Measurements from ENCODE around the gene TADA2B.

The TADA2B gene

GRCh38 chr4:7066493-7066892 is 23.3 kb downstream of the TADA2B start:
- H4K5ac ChIP-seq (ENCODE audit: low read length), result no peak overlapping the region
- no peak overlapping the region for H2BK120ac ChIP-seq (ENCODE audit: low read depth, low read length)
- H2BK5ac ChIP-seq (ENCODE audit: low read length), result no peak overlapping the region
- peak overlapping the region; percentile 90 for H3K23ac ChIP-seq (ENCODE audit: low read length)
- H3K79me1 ChIP-seq (ENCODE audit: low read length), result peaks cover 13% of the 10 kb centered on the region
- H3K4me2 ChIP-seq (ENCODE audit: low read length), result peak overlapping the region; percentile 34
- no peaks in the 10 kb centered on the region for H3K27me3 ChIP-seq (ENCODE audit: insufficient read depth, low read length, poor library complexity)
- H3K9ac ChIP-seq (ENCODE audit: low read length), result peak overlapping the region; percentile 94
- no peak for DNase-seq
- WGBS (ENCODE audit: extremely low coverage, insufficient coverage, low lambda C conversion rate), result no CpG with 5 or more reads among the region's 4 CpGs
- no peak overlapping the region for H3K27ac ChIP-seq (ENCODE audit: low read depth, low read length)
- H3K36me3 ChIP-seq (ENCODE audit: control insufficient read depth, insufficient read depth, low read length), result peaks cover 10% of the 10 kb centered on the region
- peaks cover 4% of the 10 kb centered on the region for H3K4me1 ChIP-seq (ENCODE audit: control insufficient read depth, low read depth, low read length)
- no peak overlapping the region for H4K8ac ChIP-seq (ENCODE audit: low read depth, low read length)
- H2BK15ac ChIP-seq (replicated peaks; ENCODE audit: low read depth), result no peak overlapping the region
- H3K4me3 ChIP-seq (ENCODE audit: low read length), result no peak overlapping the region
- no peak overlapping the region for H3K56ac ChIP-seq (ENCODE audit: low read length)
- no peak overlapping the region for H3K18ac ChIP-seq (ENCODE audit: low read length)
- no peak overlapping the region for H3K4ac ChIP-seq (ENCODE audit: low read depth, low read length)
- H2AK5ac ChIP-seq (ENCODE audit: low read length), result no peak overlapping the region
- peaks cover 18% of the 10 kb centered on the region for H3K79me2 ChIP-seq (ENCODE audit: control insufficient read depth, insufficient read depth, low read length)

GRCh38 chr4:7067126-7067451 is 23.9 kb downstream of the TADA2B start:
- Histone ChIP-seq H3K18ac (ENCODE audit: low read length) (no peak overlapping the region), H3K4me2 (ENCODE audit: low read length) (peak overlapping the region; percentile 97)

GRCh38 chr4:7067452-7068278 is 24.5 kb downstream of the TADA2B start, which contains the start of gene GRPEL1:
Gene GRPEL1 (minus strand): TSS chr4:7068064. CDS start chr4:7068032, 32 bp downstream.
- peak within 1 kb of the TSS; percentile 51 for H3K18ac ChIP-seq (ENCODE audit: low read length)
- no peak within 1 kb of the TSS for H4K8ac ChIP-seq (ENCODE audit: low read depth, low read length)
- peaks cover 4% of the 10 kb centered on the region for H3K4me1 ChIP-seq (ENCODE audit: control insufficient read depth, low read depth, low read length)
- peak within 1 kb of the TSS; percentile 66 for H3K23ac ChIP-seq (ENCODE audit: low read length)
- H3K36me3 ChIP-seq (ENCODE audit: control insufficient read depth, insufficient read depth, low read length), result peaks cover 5% of the 10 kb centered on the region
- no peak within 1 kb of the TSS for H2AK5ac ChIP-seq (ENCODE audit: low read length)
- H2BK120ac ChIP-seq (ENCODE audit: low read depth, low read length), result no peak within 1 kb of the TSS
- no peak within 1 kb of the TSS for H2BK15ac ChIP-seq (replicated peaks; ENCODE audit: low read depth)
- H3K9ac ChIP-seq (ENCODE audit: low read length), result peak within 1 kb of the TSS; percentile 94
- H4K5ac ChIP-seq (ENCODE audit: low read length), result no peak within 1 kb of the TSS
- H3K27ac ChIP-seq (ENCODE audit: low read depth, low read length), result no peak within 1 kb of the TSS
- peaks cover 18% of the 10 kb centered on the region for H3K79me2 ChIP-seq (ENCODE audit: control insufficient read depth, insufficient read depth, low read length)
- H3K79me1 ChIP-seq (ENCODE audit: low read length), result peaks cover 13% of the 10 kb centered on the region
- no CpG with 5 or more reads among the region's 81 CpGs for WGBS (ENCODE audit: extremely low coverage, insufficient coverage, low lambda C conversion rate)
- H3K4ac ChIP-seq (ENCODE audit: low read depth, low read length), result peak within 1 kb of the TSS; percentile 49
- H3K56ac ChIP-seq (ENCODE audit: low read length), result peak within 1 kb of the TSS; percentile 95
- H3K27me3 ChIP-seq (ENCODE audit: insufficient read depth, low read length, poor library complexity), result no peaks in the 10 kb centered on the region
- DNase-seq, result peak; percentile 100
- peak within 1 kb of the TSS; percentile 97 for H3K4me2 ChIP-seq (ENCODE audit: low read length)
- H2BK5ac ChIP-seq (ENCODE audit: low read length), result no peak within 1 kb of the TSS
- H3K4me3 ChIP-seq (ENCODE audit: low read length), result peak within 1 kb of the TSS; percentile 88

More at GRCh38 chr4:7067126-7067451, 23.9 kb downstream of the TADA2B start:
- peaks cover 13% of the 10 kb centered on the region for H3K79me1 ChIP-seq (ENCODE audit: low read length)
- H3K4ac ChIP-seq (ENCODE audit: low read depth, low read length), result no peak overlapping the region
- H2BK120ac ChIP-seq (ENCODE audit: low read depth, low read length), result no peak overlapping the region
- H3K79me2 ChIP-seq (ENCODE audit: control insufficient read depth, insufficient read depth, low read length), result peaks cover 18% of the 10 kb centered on the region
- H2BK15ac ChIP-seq (replicated peaks; ENCODE audit: low read depth), result no peak overlapping the region
- H3K27ac ChIP-seq (ENCODE audit: low read depth, low read length), result no peak overlapping the region
- H4K5ac ChIP-seq (ENCODE audit: low read length), result no peak overlapping the region
- H2AK5ac ChIP-seq (ENCODE audit: low read length), result no peak overlapping the region
- H3K4me1 ChIP-seq (ENCODE audit: control insufficient read depth, low read depth, low read length), result peaks cover 4% of the 10 kb centered on the region
- no peak for DNase-seq
- H4K8ac ChIP-seq (ENCODE audit: low read depth, low read length), result no peak overlapping the region
- peak overlapping the region; percentile 94 for H3K9ac ChIP-seq (ENCODE audit: low read length)
- peak overlapping the region; percentile 66 for H3K23ac ChIP-seq (ENCODE audit: low read length)
- H3K56ac ChIP-seq (ENCODE audit: low read length), result peak overlapping the region; percentile 95
- H3K36me3 ChIP-seq (ENCODE audit: control insufficient read depth, insufficient read depth, low read length), result peaks cover 5% of the 10 kb centered on the region
- no CpG with 5 or more reads among the region's 13 CpGs for WGBS (ENCODE audit: extremely low coverage, insufficient coverage, low lambda C conversion rate)
- H3K27me3 ChIP-seq (ENCODE audit: insufficient read depth, low read length, poor library complexity), result no peaks in the 10 kb centered on the region
- no peak overlapping the region for H2BK5ac ChIP-seq (ENCODE audit: low read length)
- peak overlapping the region; percentile 88 for H3K4me3 ChIP-seq (ENCODE audit: low read length)

- Histone ChIP-seq H4K5ac (ENCODE audit: low read length) (no peak overlapping the region), H3K79me1 (ENCODE audit: low read length) (peaks cover 13% of the 10 kb centered on the region), H3K23ac (ENCODE audit: low read length) (no peak overlapping the region), H2BK120ac (ENCODE audit: low read depth, low read length) (no peak overlapping the region), H3K4me1 (ENCODE audit: control insufficient read depth, low read depth, low read length) (peaks cover 4% of the 10 kb centered on the region), H3K27ac (ENCODE audit: low read depth, low read length) (no peak overlapping the region), H3K4ac (ENCODE audit: low read depth, low read length) (no peak overlapping the region), H3K9ac (ENCODE audit: low read length) (peak overlapping the region; percentile 80), H3K4me2 (ENCODE audit: low read length) (peak overlapping the region; percentile 80), H3K4me3 (ENCODE audit: low read length) (peak overlapping the region; percentile 54), H2BK5ac (ENCODE audit: low read length) (no peak overlapping the region), H2BK15ac (replicated peaks; ENCODE audit: low read depth) (no peak overlapping the region), H3K56ac (ENCODE audit: low read length) (peak overlapping the region; percentile 89), H3K79me2 (ENCODE audit: control insufficient read depth, insufficient read depth, low read length) (peaks cover 18% of the 10 kb centered on the region), H2AK5ac (ENCODE audit: low read length) (no peak overlapping the region), H3K18ac (ENCODE audit: low read length) (peak overlapping the region; percentile 51), H3K27me3 (ENCODE audit: insufficient read depth, low read length, poor library complexity) (no peaks in the 10 kb centered on the region), H3K36me3 (ENCODE audit: control insufficient read depth, insufficient read depth, low read length) (peaks cover 3% of the 10 kb centered on the region), H4K8ac (ENCODE audit: low read depth, low read length) (no peak overlapping the region)
- WGBS (ENCODE audit: extremely low coverage, insufficient coverage, low lambda C conversion rate), result no CpG with 5 or more reads among the region's 50 CpGs
- DNase-seq, result no peak
These were observed 25.2 kb downstream of the TADA2B start for GRCh38 chr4:7068279-7068842.

- Histone ChIP-seq H3K79me1 (ENCODE audit: low read length) (peaks cover 13% of the 10 kb centered on the region), H3K23ac (ENCODE audit: low read length) (no peak overlapping the region), H3K4me2 (ENCODE audit: low read length) (peak overlapping the region; percentile 80), H3K56ac (ENCODE audit: low read length) (peak overlapping the region; percentile 89), H4K8ac (ENCODE audit: low read depth, low read length) (no peak overlapping the region), H2BK15ac (replicated peaks; ENCODE audit: low read depth) (no peak overlapping the region), H3K4ac (ENCODE audit: low read depth, low read length) (no peak overlapping the region), H2BK120ac (ENCODE audit: low read depth, low read length) (no peak overlapping the region), H3K27me3 (ENCODE audit: insufficient read depth, low read length, poor library complexity) (no peaks in the 10 kb centered on the region), H3K79me2 (ENCODE audit: control insufficient read depth, insufficient read depth, low read length) (peaks cover 18% of the 10 kb centered on the region), H4K5ac (ENCODE audit: low read length) (no peak overlapping the region), H2BK5ac (ENCODE audit: low read length) (no peak overlapping the region), H3K4me3 (ENCODE audit: low read length) (no peak overlapping the region), H3K27ac (ENCODE audit: low read depth, low read length) (no peak overlapping the region), H3K9ac (ENCODE audit: low read length) (peak overlapping the region; percentile 80), H3K4me1 (ENCODE audit: control insufficient read depth, low read depth, low read length) (peaks cover 4% of the 10 kb centered on the region), H3K36me3 (ENCODE audit: control insufficient read depth, insufficient read depth, low read length) (peaks cover 1% of the 10 kb centered on the region), H3K18ac (ENCODE audit: low read length) (no peak overlapping the region), H2AK5ac (ENCODE audit: low read length) (no peak overlapping the region)
- WGBS (ENCODE audit: extremely low coverage, insufficient coverage, low lambda C conversion rate), result no CpG with 5 or more reads among the region's 20 CpGs
- peak; percentile 54 for DNase-seq
These were observed 25.7 kb downstream of the TADA2B start for GRCh38 chr4:7068883-7069282.
